GM19463 (cell line): ENCODE results near the gene PIEZO2.

Experiments used
- ATAC-seq: cut with Tn5 transposase; IDR thresholded peaks from one replicate; pipeline ENCODE4 v1.9.1; 2021; ENCODE audit warnings: mild to moderate bottlenecking, moderate library complexity; ENCODE audit not compliant: unreplicated experiment

PIEZO2 gene

DNA sequence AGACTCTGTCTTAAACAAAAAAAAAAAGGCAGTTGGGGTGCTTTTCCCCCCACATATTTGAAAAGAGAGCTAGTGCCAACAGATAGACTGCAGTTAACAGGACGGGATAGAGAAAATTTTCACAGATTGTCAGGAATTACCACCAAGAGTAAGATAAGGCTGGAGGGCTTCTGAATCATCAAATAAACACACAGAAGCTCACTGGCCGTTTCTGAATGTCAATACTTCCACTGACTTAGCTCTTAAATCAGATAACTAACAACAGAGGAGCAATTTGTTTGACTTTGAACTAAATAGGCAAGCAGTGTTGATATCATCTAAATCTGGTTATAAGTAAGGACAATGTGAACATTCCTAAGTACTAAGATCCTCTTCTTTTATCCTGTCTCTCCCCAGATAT lies 34.7 kb downstream of the PIEZO2 start:
- no peak for ATAC-seq

DNA sequence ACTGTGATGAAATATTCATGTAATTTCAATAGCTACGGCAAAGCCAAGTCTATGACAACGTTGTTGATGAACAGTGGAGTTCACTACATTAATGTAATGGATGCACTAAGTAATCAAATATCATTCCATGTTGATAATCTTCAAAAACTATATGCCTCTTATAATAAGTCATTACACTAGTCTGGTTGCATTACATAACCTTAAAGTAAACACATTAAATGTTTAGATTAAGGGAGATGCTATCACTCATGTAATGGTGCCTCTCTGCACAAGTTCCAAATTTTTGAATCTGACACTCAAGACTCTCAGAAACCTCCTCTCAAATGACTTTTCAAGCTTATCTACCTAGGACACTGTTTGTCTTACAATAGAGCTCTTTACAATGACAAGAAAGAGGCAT lies 35.4 kb downstream of the PIEZO2 start:
- ATAC-seq = no peak

DNA sequence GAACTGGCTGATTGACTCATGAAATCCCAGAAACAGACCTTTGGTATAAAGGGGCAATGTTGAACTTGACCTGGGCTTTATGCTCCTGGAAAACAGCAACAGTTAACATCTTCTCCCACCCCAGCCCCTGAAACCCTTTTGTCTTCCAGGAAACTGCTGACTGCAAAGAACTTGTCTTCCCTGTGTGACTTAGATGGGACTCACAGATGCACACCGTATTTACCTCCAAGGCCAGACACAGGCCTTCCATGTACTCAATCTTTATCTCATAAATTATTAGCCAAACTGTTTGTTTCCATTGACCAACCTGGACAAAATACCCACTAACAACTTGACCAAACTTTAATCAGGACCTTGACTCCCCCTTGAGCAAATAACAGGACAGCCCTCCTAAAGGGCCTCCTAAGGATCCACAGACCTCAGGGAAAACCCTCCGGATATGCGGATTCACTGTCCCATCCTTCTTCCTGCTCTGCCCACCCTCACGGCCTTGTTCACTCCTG lies 36.3 kb downstream of the PIEZO2 start:
- ATAC-seq = no peak

DNA sequence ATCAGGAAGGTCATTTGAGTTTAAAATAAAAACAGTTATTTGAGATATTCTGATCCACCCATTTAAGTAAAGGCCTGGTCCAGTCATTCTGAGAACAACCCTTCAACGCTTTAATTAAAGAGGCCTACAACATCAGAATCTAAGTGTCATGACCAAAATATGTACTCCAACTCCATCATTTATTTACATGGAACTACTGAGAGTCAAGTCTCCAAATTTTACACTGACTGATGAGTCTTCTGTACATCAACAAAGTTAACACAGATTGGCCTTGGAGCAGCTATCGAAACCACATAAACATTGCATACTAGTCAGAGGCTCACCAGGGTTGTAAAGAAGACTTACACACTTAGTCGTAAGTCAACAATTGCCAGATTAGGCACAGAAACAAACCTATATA lies 37.1 kb downstream of the PIEZO2 start:
- ATAC-seq = no peak

DNA sequence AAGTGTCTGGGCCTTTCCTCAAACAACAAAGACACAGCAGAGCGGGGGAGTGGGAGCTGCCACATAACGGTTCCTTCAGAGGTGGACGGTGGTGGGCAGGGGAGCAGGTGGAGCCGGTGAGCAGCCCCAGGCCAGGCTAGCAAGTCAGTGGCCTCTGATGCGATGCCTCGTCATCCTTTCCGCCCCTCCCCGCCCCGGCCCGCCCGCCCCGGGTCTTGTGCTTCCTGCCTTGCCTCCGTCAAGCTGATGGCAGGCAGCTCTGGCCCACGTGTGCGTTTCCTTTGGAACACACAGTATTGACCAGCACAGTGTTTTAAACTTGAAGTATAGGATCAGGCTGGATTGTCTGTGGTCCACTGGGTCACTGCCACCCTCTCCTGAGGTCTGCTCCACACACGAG lies 38.9 kb downstream of the PIEZO2 start:
- ATAC-seq = no peak

DNA sequence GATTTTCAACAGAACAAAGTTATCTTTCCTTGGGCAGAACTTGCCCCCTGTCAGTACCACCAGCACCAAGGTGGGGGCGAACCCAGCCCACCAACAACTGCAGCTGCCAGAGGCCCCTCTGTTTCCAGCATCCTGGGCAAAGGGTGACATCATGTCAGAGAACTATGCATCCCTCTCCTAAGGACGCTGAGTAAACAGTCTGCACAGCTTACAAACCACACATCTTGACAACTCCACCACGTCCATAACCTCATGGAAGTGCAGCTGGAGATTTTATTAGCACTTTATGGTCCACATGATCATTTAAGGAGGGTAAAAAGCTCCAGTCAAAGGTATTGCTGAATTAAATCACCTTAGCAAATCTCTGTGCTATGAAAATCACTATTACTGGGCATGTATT lies 40.4 kb downstream of the PIEZO2 start:
- ATAC-seq = no peak

DNA sequence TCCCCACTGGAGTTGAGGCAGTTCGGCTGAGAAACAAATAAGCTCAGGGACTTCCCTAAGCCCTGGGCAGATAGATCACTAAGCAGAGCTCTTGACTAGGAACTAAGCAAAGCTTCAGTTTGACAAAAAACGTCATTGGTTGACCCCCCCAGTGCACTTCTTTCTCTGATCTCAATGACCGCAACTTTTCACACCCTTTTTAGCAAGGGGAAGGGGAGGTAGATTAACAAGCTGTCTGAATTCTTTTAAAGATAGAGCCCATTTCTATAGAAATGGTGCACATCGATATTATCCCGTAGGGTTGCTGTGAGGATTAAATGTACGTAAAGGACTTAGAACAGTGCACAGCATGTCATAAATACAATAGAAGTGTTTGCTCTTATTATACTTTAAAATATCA lies 42.5 kb downstream of the PIEZO2 start:
- ATAC-seq = no peak

DNA sequence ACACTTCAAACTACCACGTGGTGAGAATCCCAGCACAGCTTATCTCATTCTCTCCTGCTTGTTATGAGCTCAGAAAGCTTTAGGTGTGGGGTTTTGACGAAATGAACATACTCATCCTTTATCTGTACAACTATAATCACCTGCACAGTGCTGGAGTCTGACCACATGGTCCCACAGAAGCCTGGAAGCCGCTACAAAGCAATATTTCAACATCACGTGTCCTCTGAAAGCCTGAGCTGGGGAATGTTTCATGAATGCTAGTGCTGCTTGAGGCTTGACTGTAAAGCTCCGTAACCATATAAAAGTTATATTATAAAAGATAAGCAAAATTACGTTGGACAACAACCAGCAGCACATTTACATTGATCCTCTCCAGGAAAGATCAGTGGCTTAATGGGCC lies 43.9 kb downstream of the PIEZO2 start:
- no peak for ATAC-seq

DNA sequence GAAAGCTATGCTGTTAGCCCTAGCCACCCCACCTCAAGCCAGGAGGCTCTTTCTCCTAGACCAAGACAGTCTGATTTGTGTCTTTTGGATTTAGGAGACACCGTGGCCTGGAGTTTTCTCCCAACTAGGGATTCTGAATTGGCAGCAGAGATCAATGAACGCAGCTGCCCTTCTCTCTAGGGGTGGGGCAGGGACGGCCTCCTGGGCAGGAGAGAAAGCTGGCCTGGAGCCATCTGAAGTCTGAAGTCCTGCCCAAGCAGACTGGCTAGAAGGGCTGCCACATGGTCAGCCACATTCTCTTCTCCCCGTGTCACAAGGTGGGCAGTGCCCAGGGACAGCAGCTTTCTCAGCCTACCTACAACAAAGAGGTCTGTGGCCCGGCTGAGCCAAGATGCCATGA lies 45.1 kb downstream of the PIEZO2 start:
- no peak for ATAC-seq

DNA sequence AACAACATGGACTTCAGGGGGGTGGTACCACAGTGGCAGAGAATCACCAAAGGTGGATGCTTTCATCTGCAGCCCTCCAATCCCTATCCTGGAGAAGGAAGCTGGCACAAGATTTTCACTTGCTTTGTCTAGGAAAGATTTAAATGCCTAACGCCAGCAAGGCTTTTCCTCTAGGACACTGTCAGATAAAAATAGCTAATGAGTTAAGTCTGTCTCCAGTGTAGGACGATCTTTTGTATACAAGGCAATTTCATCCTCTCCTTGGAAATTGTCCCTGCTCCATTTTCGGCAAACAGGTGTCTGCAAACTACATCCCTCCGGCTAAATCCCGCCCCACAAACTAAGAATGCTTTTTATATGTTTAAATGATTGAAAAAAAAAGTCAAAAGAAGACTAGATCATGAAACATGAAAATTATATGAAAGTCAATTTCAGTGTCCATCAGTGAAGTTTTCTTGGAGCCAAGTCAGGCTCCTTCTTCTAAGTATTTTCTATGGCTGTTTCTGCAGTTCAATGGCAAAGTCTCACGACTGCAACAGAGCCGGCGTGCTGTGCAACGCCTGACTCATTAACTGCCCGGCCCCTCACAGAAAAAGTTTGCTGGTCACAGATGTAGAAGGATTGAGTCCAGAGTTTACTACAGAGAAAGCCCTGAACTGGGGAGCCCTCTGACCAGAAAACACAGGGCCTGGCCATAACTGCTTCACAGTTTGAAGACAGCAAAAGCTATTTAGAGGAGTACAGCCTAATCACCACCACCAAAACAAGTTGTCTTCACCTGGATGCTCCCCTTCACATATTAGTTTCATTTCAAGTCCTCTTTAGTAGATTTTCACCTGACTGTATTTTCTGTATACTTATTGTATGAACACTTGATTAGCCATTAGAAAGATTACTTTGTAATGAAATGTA lies 52.3 kb downstream of the PIEZO2 start:
- ATAC-seq = no peak

DNA sequence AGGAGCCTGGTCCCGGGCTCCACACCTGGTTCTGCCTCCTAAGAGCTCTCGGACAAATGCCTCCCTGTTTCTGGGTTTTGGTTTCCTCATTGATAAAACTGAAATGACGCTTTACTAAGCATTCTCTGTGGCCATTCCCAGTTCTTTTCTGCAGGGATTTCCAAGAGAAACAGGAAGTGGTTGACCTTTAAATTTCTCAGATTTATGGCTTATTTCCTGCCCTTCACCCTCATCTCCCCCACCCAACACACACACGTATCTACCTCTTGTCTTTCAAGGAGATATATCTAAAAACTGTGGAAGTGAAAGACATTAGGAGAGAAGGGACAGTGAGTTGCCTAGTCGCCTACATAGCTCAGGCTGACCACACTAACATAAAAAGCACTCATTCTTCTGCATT lies 53.0 kb downstream of the PIEZO2 start:
- ATAC-seq = no peak

DNA sequence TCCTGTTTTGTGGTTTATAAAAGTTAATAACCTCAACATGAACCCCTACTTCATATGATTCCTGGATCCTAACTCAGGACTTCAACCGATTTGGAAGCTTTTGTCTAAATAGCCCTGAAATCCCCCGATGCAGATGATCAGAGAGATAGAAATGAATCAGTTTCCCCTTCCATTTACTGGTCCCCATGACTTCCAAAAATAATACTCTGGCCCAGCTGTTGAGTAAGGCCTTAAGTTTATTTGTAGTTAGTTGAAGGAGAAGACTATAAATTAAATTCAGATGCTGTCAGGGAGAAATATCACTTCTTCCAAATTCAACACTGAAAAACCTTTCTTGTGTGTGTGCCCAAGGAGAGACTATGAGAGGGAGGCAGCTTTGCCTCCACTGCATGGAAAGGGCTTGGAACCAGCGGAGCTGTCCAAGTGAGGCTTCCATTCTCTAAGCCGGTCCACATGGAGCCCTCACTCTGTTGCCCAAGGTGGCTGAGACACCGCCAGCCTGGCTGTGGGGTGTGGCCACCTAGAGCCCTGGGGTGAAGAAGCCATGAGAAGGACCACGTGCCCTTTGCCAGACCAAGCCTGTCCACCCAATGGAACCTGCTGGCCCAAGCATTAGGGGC lies 53.6 kb downstream of the PIEZO2 start:
- ATAC-seq = no peak

DNA sequence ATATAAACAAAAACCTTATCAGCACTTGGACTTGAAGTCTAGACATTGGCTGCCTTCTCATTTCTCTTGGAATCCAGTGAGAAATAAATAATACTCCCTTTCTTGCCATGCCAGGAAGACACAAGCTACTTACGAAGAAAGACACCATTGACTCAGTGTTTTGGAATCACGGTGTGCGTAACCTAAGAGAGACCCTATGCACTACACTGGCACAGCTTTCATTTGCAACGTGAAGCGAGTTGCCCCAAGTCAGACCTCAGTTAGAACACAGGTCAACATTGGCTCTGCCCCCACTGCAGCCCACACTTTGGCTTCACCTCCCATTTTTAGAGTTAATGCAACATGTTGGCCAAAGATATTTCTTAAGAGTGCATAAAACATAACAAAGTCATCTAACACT lies 54.2 kb downstream of the PIEZO2 start:
- ATAC-seq = no peak

DNA sequence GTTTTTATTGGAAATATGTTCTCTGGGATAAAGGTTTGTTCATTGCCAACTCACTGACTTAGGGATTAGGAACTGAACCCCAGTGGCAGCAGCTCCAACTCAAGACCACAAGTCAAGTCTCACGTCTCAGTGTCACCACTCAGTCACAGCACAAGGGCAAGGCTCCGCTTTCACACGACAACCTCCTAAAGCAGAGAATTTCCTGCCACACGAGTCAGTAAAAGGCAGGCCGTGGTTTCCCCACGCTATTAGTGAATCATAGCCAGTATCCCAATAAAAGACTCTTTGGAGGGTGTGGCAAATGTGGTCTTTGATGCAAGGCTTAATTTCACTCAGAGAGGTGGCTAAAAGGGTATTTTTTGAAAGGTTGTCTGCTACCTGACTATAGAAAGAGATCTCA lies 57.6 kb downstream of the PIEZO2 start:
- no peak for ATAC-seq

DNA sequence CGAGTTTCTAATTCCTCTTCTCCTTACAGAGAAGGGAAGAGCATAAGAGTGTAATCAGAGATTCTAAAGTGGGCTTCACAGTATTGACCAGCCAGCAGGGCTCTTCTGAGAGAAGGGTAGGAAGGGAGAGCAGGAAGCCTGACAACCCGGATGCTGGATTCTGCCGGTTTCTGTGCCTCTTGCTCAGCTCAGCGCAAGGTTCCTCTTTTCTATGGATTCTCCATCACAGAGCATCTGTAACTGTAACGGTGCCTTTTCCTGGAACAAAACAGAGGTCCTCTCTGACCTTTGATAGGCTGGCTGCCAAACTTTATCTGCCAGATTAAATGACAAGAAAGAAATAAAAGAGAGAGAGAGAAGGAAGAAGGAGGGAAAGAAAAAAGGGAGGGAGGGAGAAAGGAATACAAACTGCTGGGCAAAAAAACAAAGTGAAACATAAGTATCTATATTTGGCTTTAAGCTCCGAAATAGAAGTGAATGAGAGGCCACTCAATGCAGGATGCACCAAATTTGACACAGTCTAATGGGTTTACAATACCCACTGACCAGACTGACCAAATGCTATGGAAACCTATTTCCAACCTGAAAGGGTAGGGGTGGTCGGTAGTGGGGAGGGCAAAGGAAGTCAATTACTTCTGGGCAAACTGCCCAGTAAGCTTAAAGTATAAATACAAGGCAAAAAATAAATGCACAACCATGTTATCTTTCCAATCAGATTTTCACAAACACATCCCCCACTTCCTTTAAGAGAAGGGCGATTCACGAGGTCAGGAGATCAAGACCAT lies 59.2 kb downstream of the PIEZO2 start:
- no peak for ATAC-seq

DNA sequence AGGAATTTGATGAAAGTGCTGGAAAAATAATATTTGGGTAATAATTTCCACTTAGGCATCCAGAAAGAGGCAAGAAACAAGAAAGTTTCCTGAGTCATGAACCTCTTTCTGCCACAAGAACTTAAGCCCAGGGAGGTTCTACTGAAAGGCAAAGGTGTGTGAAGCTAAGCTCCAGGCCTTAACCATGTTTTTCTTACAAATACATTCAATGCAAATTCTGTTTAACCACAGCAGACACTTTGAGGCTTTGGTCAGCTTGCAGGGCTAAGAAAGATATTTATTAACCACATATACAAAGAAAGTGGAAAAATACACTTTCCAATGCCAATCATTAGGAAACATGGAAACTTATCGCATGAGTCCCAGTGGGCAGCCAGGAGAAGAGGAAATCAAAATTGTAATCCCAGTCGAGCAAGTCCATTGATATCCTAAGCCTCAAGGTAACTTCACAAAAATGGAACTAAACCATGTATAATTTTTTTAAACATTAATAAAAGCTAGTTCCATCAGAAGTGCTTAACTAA lies 68.3 kb downstream of the PIEZO2 start:
- no peak for ATAC-seq

DNA sequence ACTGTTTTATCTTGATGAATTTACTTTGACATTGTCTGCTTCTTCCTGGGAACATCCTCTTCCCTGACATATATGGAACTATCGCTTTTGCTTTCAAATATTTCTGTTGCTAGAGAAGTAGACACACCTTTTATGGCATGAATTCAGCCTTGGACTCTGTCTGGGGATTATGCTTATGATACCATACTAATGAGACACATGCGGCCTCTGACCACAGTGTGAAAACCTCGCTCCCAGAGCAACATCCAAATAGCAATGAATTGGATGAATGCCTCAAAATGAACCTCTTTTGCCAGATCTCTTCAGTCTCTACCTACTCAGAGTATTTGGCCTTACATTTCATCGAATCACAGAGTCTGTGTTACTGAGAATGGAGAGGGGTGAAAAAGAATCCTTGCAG lies 70.9 kb downstream of the PIEZO2 start:
- ATAC-seq = no peak

DNA sequence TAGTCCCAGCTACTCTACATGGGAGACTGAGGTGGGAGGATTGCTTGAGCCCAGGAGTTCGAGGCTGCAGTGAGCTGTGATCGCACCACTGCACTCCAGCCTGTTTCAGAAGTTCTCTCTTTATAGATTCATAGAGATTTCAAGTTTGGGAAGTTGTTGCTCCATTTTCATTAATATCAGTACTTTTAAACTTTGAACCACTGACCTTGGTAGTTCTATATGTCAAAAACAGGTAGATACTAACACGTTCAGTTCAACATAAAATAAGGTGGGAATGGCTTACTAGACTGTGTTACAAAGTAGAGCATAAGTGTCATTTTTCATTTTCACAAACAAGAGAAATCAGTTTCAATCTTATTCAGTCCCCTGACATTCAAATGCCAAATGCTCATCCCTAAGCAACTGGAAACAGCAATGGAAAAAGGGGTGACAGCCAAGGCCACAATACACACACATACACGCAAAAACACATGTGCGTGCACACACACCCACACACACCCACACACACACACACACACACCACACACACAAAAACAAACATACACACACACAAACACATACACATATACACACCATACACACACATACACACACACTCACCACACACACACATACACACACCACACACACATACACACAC lies 71.7 kb downstream of the PIEZO2 start:
- ATAC-seq = no peak

DNA sequence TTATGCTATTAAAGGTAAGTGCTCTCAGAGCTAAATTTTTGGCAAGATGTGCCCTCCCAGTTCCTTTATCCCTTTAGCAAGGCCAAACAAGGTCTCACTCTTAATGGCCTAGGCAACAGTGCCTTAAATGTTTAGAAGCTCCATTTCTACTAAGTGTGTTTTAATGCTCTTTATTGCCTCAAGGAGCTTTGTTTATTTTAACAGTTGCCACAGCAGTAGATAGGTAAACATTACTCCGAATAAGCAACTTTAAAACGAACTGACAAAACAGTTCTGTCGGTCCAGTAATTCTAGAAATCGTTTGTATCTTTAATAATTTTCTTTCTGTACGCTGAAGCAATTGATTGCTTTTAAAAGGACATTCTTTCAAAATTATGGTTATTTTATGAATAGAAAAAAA lies 74.5 kb downstream of the PIEZO2 start:
- ATAC-seq = no peak

DNA sequence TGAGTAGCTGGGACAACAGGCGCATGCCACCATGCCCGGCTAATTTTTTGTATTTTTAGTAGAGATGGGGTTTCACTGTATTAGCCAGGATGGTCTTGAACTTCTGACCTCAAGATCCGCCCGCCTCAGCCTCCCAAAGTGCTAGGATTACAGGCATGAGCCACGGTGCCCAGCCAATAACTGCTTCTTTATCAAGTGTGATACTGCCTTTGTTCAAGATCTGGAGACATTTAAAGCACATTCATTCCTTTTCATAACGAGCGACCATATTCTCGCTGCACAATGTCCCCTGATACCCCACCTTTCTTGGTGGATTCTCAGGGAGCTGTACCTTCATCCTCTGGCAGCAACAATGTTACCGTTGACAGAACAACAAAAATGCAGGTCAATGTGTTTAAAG lies 75.4 kb downstream of the PIEZO2 start:
- no peak for ATAC-seq

DNA sequence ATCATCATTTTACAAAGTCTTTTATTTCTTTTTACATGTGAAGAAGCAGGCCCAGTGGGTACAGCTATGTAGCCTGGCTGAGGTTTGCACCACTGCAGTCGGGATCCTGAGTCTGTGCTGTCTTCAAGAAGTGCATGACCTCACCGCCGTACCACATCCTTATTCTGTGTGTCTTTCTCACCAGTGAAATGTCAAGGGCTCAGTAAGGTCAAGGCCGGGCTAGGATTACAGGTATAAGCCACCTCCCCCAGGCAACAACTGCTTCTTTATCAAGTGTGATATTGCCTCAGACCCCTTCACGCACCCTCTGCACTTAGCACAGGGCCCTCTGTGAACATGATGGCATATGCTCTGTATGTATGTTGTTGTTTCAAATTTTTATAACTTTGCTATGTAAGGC lies 76.7 kb downstream of the PIEZO2 start:
- ATAC-seq = no peak
